Measurements from ENCODE around the gene POU2F3.
"Not testable (repeated sequence)": the region's sequence is repeated elsewhere in the genome, so short reads cannot be mapped to it uniquely, and the experiment has no call there.

The POU2F3 gene

DNA sequence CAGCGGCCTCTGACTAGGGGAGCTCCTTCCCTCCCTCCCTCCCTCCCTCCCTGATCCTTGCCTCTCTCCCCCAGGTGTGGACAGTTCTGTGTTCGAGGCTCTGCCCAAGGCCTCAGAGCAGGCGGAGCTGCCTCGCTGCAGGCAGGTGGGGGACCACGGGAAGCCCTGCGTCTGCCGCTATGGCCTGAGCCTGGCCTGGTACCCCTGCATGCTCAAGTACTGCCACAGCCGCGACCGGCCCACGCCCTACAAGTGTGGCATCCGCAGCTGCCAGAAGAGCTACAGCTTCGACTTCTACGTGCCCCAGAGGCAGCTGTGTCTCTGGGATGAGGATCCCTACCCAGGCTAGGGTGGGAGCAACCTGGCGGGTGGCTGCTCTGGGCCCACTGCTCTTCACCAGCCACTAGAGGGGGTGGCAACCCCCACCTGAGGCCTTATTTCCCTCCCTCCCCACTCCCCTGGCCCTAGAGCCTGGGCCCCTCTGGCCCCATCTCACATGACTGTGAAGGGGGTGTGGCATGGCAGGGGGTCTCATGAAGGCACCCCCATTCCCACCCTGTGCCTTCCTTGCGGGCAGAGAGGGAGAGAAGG is 11.1 kb upstream of the POU2F3 start:
- no peak for DNase-seq

DNA sequence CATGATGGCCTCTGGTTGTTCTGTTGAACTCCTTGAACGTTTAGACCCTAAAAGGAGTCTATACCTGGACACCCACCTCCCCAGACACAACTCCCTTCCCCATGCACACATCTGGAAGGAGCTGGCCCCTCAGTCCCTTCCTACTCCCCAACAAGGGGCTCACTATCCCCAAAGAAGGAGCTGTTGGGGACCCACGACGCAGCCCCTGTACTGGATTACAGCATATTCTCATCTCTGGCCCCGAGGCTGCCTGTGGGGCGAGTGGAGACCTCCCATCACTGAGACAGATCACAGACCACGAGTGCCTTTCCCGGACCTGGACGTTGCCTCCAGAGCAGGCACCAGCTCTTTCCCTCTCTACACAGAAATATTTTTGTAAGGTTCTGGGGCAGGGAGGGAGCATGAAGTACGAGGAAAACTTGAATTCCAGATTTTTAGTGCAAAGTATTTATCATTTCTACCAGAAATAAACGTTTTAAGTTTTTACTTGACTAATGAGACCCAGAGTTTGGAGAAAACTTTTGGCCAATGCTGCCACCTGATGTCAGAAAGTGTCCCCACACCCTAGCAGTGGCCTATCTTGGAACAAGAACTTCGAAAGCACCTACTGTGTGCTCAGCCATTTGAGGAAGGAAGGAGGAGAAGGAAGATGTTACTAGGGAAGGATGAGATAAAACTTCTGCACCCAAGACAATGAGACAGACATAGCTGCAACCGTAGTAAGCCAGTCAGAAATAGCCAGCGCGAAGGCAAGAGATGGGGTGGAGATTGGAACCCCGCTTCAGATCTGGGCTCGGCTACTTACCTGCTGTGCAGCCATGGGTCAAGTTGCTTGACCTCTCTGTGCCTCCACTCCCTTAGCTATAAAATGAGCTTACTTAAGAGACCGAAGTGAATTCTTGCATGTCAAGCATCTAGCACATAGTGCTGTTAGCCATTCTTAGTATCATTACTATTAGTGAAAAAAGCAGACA is 10.2 kb upstream of the POU2F3 start:
- DNase-seq = no peak

GRCh38 chr11:120230433-120231071 is 9.4 kb upstream of the POU2F3 start:
- no peak for DNase-seq

DNA sequence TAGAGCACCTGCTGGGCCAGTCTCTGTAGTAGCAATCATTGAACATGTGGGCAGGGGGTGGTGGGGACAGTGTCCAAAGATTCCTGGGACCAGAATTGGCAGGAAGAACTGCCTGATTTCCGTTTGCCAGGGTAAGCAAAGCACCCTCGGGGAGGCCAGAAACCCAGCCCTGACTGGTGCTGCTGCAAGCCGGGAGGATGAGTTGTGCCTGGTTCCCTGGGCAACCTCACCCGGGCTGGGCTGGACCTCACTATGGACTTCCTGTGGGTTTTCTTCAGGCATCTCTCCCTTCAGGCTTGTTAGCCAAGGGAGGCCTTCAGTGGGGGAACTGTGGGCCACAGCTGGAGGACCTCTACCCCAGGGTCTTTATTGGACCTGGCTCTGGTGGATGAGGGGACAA is 8.0 kb upstream of the POU2F3 start:
- no peak for DNase-seq

GRCh38 chr11:120233207-120233803 is 6.6 kb upstream of the POU2F3 start:
- no peak for DNase-seq

- no peak for DNase-seq
Observed at GRCh38 chr11:120235024-120235628, 4.8 kb upstream of the POU2F3 start.

DNA sequence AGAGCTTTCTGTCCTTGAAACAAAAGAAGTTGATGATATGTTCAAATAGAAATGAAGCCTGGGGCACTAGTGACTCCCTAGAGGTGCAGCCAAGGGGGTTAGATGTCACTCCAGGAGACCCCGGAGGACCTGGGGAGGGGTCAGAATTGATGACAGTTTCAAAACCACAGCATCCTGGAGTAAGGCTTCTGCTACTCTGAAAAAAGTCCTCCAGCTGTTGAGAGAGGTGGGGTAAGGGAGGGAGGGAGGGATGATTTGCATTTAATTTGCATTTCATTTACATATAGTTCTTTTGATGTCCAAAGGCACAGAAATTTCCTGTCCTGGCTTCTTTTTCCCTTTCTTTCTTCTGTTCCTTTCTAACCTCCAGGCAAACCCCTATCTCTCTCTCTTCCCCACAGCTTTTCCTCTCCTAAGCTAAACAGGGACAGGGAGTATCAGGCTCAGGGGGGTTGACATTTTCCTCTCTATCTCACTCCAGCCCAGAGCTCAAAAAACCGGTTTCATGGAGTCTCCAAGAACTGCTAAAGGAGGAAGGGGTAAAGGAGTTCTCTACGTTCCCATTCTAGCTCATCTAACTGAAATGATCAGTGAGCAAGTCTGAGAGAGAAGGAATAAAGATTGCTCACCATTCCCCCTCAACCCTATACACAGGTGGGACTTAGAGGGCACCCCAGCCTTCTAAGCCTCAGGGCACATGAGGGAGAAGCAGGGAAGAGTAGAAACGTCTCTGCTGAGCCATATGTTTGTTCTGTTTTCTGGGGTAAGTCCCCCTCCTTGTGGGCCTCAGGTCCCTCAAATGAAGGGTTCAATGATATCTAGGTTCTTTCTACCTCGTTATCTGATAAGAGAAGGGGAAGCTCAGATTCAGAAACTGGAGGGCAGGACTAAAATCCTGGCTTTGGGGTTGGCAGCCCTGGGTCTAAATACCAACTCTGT is 3.5 kb upstream of the POU2F3 start:
- DNase-seq = no peak

DNA sequence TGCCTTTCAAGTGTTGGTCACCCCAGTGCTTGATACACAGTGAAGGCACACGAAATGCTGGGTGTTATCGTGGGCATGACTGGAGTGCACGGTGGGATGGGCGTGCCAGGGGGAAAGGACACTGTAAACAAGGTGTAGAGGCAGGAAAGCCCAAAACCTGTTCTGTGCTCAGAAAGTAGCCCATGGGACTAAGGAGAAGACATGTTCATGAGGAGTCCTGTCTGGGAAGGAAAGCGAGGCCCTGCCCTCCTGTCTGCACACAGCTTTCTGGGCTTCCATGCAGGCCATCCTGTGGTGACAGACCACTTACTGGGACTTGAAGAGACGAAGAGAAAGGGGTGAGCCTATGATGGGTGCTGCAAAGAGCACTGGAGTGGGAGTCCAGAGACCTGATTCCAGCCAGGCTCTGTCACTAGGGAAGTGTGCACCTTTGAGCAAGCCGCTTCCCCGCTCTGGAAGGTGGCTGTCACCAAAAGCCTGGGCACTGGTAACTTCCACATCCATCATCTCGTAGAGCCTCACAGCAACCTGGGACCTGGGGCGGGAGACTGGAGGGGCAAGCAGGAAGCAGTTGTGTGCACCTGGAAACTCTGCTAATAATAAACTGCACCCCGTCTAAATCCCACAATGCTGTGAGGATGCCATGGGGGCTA is 846 bp upstream of the POU2F3 start:
- DNase-seq = no peak

DNA sequence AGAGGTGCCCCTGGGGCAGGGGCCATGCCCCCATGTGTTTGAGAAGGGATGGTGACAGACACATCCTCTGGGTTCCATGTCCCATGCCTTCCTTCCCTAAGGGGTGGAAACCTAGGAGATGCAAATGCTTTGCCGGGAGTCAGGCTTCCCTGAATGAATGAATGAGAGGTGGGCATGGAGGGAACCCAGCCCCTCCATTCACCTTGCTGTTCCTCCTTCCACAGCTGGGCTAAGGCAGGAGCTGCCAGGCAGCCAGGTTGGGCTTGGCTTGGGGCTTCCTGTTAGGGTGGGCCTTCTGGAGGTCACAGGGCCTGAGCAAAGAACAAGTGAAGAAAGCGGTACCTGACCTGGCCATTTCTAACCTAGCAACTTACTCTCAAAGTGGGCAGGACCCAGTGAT is 926 bp downstream of the POU2F3 start:
- DNase-seq = no peak

DNA sequence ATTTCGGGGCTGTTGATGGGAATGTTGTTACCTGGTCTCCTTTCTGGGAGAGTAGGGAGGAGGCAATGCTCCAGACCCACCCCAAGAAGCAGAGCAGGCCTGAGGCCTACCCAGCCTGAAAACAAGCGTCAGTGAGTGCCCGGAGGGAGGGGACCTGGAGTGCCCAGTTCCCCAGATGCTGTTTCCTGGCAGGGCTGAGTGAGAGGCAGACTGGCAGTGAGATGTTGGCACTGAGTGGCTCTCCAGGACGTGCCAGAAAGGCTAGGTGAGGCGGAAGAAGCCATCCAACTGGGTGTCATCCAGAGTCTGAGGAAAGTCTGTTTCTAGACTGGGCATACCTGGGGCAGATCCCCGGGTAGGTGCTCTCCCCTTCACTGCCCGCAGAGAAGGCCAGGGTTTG is 1.3 kb downstream of the POU2F3 start:
- no peak for DNase-seq

DNA sequence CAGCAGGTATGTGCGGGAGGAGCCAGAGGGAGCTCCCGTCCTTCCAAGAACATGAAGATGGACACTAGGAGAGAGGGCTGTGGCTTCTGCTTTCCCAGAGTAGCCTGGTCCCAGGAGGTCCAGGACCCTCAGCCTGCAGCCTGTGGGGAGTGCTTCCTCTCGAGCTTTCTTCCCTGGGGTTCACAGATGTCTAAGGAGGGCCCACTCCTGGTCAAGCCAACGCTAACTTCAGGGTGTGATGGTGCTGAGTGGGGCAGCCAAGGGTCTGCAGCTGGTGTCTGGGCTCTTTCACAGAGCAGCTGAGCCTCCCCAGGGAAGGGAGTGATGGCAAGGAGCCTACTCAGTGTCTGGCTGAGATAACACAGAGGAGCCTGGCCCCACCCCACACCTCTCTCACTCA is 3.3 kb downstream of the POU2F3 start:
- no peak for DNase-seq

DNA sequence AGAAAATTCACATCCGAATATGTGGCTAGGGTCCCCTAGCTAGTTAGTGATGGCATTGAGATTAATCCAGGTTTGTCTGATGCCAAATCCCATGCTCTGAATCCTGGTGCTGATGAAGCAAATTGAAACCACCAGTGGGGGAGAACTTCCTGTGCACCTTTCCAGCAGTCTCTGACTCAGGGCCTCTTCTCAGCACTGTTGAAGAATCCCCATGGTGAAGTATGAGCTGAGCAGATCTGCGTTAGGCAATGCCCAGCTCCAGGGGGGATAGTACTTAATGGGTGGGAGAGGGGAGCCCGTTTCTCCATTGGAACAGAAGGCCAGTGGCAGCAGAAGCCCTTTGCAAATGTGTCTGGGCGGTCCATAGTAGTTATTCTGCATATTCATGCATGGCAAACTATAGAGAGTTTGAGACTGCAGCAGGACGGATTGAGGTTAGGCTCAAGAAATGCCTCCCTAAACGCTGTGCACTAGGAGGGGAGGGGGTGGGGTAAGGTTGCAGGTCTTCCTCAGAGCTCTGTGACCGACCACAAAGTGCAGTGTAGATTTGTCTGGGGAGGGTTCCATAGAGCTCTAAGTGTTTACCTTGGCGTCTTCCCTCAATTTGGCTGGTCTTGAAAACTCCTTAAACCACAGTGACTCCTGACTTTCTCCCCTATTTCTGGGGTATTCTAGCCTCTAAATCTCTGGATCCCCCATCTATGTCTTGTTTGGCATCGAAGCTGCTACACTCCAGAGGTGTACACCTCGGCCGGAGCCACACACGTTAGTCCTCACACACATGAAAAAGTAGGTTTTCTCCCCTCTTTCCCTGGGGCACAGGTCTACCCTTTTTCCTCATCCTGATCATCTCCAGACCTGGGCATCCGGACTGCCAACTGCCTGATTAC is 4.8 kb downstream of the POU2F3 start:
- no peak for DNase-seq

DNA sequence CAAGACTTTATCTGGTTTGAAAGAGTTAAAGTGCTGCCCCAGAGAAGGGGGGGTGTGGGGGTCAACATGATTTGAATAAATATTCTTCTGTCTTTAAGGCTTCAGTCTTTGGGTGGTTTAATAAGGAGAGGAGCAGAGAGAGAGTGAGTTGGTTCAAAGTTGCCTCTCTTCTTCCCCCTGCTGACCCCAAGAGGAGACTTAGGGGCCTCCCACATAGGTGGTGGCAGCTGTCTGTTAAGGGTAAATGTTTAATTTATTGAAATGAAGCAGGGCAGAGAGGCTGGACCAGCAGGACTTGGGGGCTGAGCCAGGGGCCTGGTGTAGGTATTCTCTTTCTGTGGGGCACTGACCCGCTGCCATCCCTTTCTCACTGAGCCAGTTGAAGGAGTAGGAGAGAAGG is 5.5 kb downstream of the POU2F3 start:
- no peak for DNase-seq

- DNase-seq = no peak
Observed at GRCh38 chr11:120248551-120249278, 8.8 kb downstream of the POU2F3 start.

- DNase-seq = no peak
Observed at GRCh38 chr11:120249279-120250262, 9.6 kb downstream of the POU2F3 start.

GRCh38 chr11:120253377-120253776 is 13.4 kb downstream of the POU2F3 start:
- not testable (repeated sequence) for DNase-seq

- no peak for DNase-seq
Observed at GRCh38 chr11:120254788-120255518, 15.0 kb downstream of the POU2F3 start.

GRCh38 chr11:120255519-120255866 is 15.6 kb downstream of the POU2F3 start:
- DNase-seq = no peak

Data from NCI-H2171 treated with DMSO at 0.1 percent for 48 hours (cell line).